ENCODE results near the gene NOTUM. TPM values are rescaled to one million over a fixed set of nuclear protein-coding genes. Genes with fewer than 3 reads are reported as not detected.

NOTUM gene
- total and polyA plus RNA-seq, 10 of the 15 experiments (the other 5 are each of a cell fraction or from before 2014, with no cell fraction given): 0.04 to 0.13 TPM; not detected in 8

DNA sequence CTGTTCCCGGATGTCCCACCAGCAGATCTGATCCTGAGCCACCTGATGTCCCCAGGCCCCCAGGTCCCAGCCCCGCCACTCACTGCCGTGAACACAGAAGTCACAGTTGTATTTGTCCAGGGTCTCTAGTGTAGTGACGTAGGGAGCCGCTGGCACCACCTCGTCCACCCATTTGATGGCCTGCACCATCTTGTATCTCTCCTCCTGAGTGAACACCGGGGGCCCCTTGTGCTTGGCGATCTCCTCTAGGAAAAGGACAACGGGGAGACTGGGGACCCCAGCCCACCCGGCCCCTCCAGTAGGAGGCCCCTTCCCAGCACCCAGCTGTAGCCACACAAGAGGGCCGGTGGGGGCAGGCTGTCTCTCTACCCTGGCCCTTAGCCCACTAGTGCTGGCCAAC, 52.2 kb downstream of the NOTUM start:
- in situ Hi-C loops (cut with MboI) (no loop called here), intact Hi-C loops (cut with micrococcal nuclease; ENCODE audit: unreplicated experiment) (no loop called here)
- H3K27me3 ChIP-seq (replicated peaks in 1 of 2; ENCODE audit: control insufficient read depth in 2 of 2, insufficient read depth in 2 of 2, low read length in 1 of 2): no peaks in the 10 kb centered on the region
- H3K27ac ChIP-seq (ENCODE audit: control insufficient read depth, insufficient read depth): no peak overlapping the region
- H3K79me2 ChIP-seq (ENCODE audit: control insufficient read depth, insufficient read depth, low read length): peaks cover 13% of the 10 kb centered on the region
- no peak for DNase-seq (ENCODE audit: low read depth, low spot score)
- no TSS peak for BruUV-seq (replicated peaks)
- ChIA-PET CTCF (no interaction called here), SMC1A (ENCODE audit: uncharacterized antibody, unreplicated experiment) (no interaction called here), POLR2A (no interaction called here), RAD21 (ENCODE audit: unreplicated experiment) (no interaction called here)
- H3K4me2 ChIP-seq (ENCODE audit: control insufficient read depth, insufficient read depth): no peak overlapping the region
- peaks cover 6 to 14% of the 10 kb centered on the region in 2 experiments for H3K36me3 ChIP-seq (ENCODE audit: control insufficient read depth in 2 of 2, insufficient read depth in 2 of 2, low read length in 1 of 2)
- no peaks in the 10 kb centered on the region for H4K20me1 ChIP-seq (ENCODE audit: control insufficient read depth, insufficient read depth)
- no peak overlapping the region for H3K4me3 ChIP-seq
- H3K9me3 ChIP-seq (replicated peaks; ENCODE audit: control insufficient read depth, insufficient read depth, low read length): no peaks in the 10 kb centered on the region
- WGBS (ENCODE audit: insufficient coverage, insufficient replicate concordance, low lambda C conversion rate, missing lambda C conversion rate): 92% methylated on average over 11 of the region's 11 CpGs
- H3K4me1 ChIP-seq (ENCODE audit: control insufficient read depth, insufficient read depth, low read length): peaks cover 5% of the 10 kb centered on the region; the same call in 1 of the 2 replicates
- H2AFZ ChIP-seq (ENCODE audit: control insufficient read depth, low read depth, low read length): no peak overlapping the region
- FAIRE-seq: no peak
- H3K9ac ChIP-seq (ENCODE audit: control insufficient read depth, insufficient read depth, low read length): no peak overlapping the region
- ATAC-seq: no peak
- no peak for TF ChIP-seq SUPT20H (IDR thresholded peaks at IDR 0.05; ENCODE audit: borderline replicate concordance, control insufficient read depth, low read depth, low read length)
- TF ChIP-seq ETV6 (conservative IDR thresholded peaks at IDR 0.05 in 1 of 2, IDR thresholded peaks at IDR 0.05 in 1 of 2; ENCODE audit: borderline replicate concordance in 1 of 2, low read depth in 1 of 2): no peak
- TF ChIP-seq IRF4 (IDR thresholded peaks at IDR 0.05; ENCODE audit: low read depth, low read length): no peak
- TF ChIP-seq, protein P1, sequence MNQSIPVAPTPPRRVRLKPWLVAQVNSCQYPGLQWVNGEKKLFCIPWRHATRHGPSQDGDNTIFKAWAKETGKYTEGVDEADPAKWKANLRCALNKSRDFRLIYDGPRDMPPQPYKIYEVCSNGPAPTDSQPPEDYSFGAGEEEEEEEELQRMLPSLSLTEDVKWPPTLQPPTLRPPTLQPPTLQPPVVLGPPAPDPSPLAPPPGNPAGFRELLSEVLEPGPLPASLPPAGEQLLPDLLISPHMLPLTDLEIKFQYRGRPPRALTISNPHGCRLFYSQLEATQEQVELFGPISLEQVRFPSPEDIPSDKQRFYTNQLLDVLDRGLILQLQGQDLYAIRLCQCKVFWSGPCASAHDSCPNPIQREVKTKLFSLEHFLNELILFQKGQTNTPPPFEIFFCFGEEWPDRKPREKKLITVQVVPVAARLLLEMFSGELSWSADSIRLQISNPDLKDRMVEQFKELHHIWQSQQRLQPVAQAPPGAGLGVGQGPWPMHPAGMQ (IDR thresholded peaks at IDR 0.05; ENCODE audit: borderline replicate concordance): no peak
- TF ChIP-seq, protein P2, sequence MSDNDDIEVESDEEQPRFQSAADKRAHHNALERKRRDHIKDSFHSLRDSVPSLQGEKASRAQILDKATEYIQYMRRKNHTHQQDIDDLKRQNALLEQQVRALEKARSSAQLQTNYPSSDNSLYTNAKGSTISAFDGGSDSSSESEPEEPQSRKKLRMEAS (IDR thresholded peaks at IDR 0.05; ENCODE audit: low read depth, low read length): no peak
- no peak for TF ChIP-seq WRNIP1 (IDR thresholded peaks at IDR 0.05; ENCODE audit: borderline replicate concordance, low read depth, low read length)
- no peak for TF ChIP-seq GABPA (IDR thresholded peaks at IDR 0.05; ENCODE audit: low read depth)
- TF ChIP-seq JUNB (IDR thresholded peaks at IDR 0.05): no peak
- TF ChIP-seq SUZ12 (IDR thresholded peaks at IDR 0.05; ENCODE audit: unreplicated experiment): no peak
- TF ChIP-seq, protein P3, sequence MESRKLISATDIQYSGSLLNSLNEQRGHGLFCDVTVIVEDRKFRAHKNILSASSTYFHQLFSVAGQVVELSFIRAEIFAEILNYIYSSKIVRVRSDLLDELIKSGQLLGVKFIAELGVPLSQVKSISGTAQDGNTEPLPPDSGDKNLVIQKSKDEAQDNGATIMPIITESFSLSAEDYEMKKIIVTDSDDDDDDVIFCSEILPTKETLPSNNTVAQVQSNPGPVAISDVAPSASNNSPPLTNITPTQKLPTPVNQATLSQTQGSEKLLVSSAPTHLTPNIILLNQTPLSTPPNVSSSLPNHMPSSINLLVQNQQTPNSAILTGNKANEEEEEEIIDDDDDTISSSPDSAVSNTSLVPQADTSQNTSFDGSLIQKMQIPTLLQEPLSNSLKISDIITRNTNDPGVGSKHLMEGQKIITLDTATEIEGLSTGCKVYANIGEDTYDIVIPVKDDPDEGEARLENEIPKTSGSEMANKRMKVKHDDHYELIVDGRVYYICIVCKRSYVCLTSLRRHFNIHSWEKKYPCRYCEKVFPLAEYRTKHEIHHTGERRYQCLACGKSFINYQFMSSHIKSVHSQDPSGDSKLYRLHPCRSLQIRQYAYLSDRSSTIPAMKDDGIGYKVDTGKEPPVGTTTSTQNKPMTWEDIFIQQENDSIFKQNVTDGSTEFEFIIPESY (IDR thresholded peaks at IDR 0.05): no peak
- no peak for TF ChIP-seq IKZF1 (conservative IDR thresholded peaks at IDR 0.05)
- TF ChIP-seq, protein P4, sequence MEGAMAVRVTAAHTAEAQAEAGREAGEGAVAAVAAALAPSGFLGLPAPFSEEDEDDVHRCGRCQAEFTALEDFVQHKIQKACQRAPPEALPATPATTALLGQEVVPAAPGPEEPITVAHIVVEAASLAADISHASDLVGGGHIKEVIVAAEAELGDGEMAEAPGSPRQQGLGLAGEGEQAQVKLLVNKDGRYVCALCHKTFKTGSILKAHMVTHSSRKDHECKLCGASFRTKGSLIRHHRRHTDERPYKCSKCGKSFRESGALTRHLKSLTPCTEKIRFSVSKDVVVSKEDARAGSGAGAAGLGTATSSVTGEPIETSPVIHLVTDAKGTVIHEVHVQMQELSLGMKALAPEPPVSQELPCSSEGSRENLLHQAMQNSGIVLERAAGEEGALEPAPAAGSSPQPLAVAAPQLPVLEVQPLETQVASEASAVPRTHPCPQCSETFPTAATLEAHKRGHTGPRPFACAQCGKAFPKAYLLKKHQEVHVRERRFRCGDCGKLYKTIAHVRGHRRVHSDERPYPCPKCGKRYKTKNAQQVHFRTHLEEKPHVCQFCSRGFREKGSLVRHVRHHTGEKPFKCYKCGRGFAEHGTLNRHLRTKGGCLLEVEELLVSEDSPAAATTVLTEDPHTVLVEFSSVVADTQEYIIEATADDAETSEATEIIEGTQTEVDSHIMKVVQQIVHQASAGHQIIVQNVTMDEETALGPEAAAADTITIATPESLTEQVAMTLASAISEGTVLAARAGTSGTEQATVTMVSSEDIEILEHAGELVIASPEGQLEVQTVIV (IDR thresholded peaks at IDR 0.05; ENCODE audit: borderline replicate concordance, partially characterized antibody): no peak
- TF ChIP-seq ASH2L (IDR thresholded peaks at IDR 0.05; ENCODE audit: borderline replicate concordance, low read depth): no peak
- no peak for TF ChIP-seq CHD2 (IDR thresholded peaks at IDR 0.05; ENCODE audit: borderline replicate concordance, low read depth, low read length)
